Diencephalon (tissue), 1 donor: ENCODE results near the gene KRCC1. TPM values are rescaled to one million over a fixed set of nuclear protein-coding genes. Genes with fewer than 3 reads are reported as not detected.

Experiments used
- small RNA-seq: library from RNA; depleted of rRNA; stranded (forward); fragments of <200 nt; gene quantifications from one replicate; pipeline ENCODE3, GENCODE V24; 2014
- total RNA-seq: library from RNA; depleted of rRNA; stranded (reverse); fragments of >200 nt; gene quantifications from one replicate; pipeline ENCODE4 v1.2.3, GENCODE V29; 2014

Gene KRCC1
- total RNA-seq = 16.4 TPM

GRCh38 chr2:88055371-88056128 is at the start of gene KRCC1:
Gene KRCC1, minus strand, starts transcription at chr2:88055783. Its CDS starts 27,220 bp downstream, at chr2:88028563.

DNA sequence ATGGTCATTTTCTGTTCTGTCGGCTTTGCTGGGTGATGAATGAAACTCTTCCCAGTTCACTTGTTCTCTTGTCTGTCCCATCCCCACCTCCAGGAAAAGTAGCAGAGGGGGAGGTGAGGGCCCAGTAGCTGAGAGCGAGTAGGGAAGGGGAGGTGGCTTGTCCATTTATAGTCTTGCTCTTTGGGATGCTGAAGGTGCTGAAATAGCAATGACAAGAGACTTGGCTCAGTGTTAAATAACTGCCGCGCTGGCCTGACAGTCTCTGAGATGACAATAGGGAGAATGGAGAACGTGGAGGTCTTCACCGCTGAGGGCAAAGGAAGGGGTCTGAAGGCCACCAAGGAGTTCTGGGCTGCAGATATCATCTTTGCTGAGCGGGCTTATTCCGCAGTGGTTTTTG is 12.0 kb upstream of the KRCC1 start, which contains the start of gene SMYD1:
Gene SMYD1, plus strand, starts transcription at position 228 of the 400 bp plus-strand sequence. Its CDS starts 40 bp downstream, at position 268.

DNA sequence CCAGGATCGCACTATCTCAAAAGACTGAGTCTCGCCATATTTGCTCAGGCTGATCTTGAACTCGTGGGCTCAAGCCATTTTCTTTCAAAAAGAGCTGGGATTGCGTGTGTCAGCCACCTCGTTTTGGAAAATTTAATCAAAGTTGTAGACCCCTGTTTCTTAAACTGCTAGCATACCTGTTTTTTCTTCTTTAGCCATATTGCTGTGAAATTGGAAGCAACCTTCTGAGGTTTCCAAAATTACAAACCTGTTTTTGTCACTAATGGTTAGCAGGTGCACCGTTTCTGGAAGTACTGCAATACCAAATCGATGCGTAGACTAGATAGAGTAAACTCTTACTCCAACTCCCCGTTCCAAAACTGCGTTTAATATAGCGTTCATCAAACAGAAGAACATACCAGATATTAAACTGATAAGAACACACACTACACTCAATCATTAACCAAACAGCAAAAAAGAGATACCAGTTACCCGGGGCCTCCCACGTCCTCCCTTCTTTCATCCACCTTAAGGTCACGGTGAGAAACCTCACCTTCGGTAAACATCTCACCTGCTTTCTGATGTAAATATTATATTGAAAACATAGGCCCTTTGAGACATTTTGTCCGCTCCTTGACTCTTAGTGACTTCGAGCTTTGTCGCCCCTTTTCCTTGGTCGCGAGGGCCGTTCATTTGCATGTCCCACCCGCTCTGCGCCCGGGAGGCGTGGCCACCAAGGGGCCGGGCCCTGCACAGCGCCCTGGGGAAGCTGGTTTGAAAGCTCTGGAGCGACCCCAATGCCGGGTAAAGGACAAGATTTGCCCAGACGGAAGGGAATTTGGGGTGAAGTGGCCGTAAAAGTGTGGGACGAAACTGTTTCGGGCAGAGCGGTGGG is 39.3 kb downstream of the KRCC1 start, which contains the start of gene RNU2-63P:
Gene RNU2-63P, minus strand, starts transcription at position 462 of the 874 bp plus-strand sequence.

Small RNA genes lying within 50 kb of the gene (small RNA-seq; reads per million reads assigned to genes)
- gene MIR4780 (not detected), gene RNU2-63P (4.4 reads per million, percentile 91 among the genes with 10 or more reads in this experiment)

Other genes starting within 250 kb of the KRCC1 start
- 3.0 TPM for gene RGPD2, start 230.0 kb downstream of the KRCC1 start, total RNA-seq
- not detected for gene RNU2-63P, start 39.2 kb downstream of the KRCC1 start, total RNA-seq
- not detected for gene SMYD1, start 12.0 kb upstream of the KRCC1 start, total RNA-seq
- not detected for gene FABP1, start 72.3 kb upstream of the KRCC1 start, total RNA-seq
- 4.4 TPM for gene THNSL2, start 114.6 kb upstream of the KRCC1 start, total RNA-seq